BLaER1 (cell line): ENCODE measurements around the gene TJP1.
"Not testable (repeated sequence)": the region's sequence is repeated elsewhere in the genome, so short reads cannot be mapped to it uniquely, and the experiment has no call there.

Experiments
- H3K27ac ChIP-seq: shearing (Covaris generic); formaldehyde crosslinking; 2 replicates; pipeline ENCODE4 v1.8.1; 2022
- H3K27me3 ChIP-seq: shearing (Covaris generic); formaldehyde crosslinking; 2 replicates; pipeline ENCODE4 v1.8.1; 2022
- H3K36me3 ChIP-seq: shearing (Covaris generic); formaldehyde crosslinking; 2 replicates; pipeline ENCODE4 v1.8.1; 2022
- H3K4me1 ChIP-seq: shearing (Covaris generic); formaldehyde crosslinking; 2 replicates; pipeline ENCODE4 v1.8.1; 2022
- H3K4me2 ChIP-seq: shearing (Covaris generic); formaldehyde crosslinking; 2 replicates; pipeline ENCODE4 v1.8.1; 2022
- H3K4me3 ChIP-seq: shearing (Covaris generic); formaldehyde crosslinking; 2 replicates; pipeline ENCODE4 v1.8.1; 2022
- H3K9ac ChIP-seq: shearing (Covaris generic); formaldehyde crosslinking; 2 replicates; pipeline ENCODE4 v1.8.1; 2022
- H3K9me3 ChIP-seq: shearing (Covaris generic); formaldehyde crosslinking; 2 replicates; pipeline ENCODE4 v1.8.1; 2022
- H4K20me1 ChIP-seq: shearing (Covaris generic); formaldehyde crosslinking; 2 replicates; pipeline ENCODE4 v1.8.1; 2022
- Cebpa-rat ChIP-seq: shearing (Covaris generic); IDR thresholded peaks from 2 replicates; pipeline ENCODE4 v1.8.1; 2022

TJP1 gene

DNA sequence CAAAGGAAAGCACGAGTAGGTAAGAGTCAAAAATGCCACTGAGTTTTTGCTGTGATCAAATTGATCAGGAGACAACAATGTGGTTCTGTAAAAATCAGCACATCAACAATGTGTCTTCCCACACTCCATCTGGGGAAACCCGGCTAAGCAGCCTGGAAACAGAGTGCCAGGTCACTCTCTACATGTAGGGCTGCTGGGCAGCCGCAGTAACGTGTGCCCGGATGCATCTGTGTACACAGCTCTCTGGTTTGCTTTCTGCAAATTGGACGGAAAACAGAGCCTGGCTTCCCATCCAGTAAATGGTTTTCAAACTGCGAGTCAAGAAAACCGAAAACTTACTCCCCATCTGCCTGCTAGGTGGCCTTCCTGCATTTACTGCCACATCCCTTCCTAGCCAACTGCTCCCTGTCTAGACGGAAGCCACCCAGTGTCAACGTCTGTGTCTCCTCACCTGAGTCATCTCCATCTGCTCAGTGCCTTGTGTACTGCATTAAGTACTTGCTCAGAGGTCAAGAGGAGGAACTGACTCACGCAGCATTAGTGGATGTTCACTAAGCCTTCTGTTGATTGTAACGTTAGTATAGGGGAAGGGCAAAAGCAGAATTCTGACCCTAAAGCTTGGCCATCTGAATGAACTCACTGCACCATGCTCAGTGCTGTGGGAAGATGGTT is 124.1 kb downstream of the TJP1 start:
- Histone ChIP-seq H3K4me1 (peaks cover 2% of the 10 kb centered on the region), H3K9ac (no peak overlapping the region), H3K27ac (no peak overlapping the region), H3K4me2 (no peak overlapping the region), H4K20me1 (no peaks in the 10 kb centered on the region), H3K9me3 (peaks cover 12% of the 10 kb centered on the region), H3K4me3 (no peak overlapping the region), H3K27me3 (no peaks in the 10 kb centered on the region), H3K36me3 (no peaks in the 10 kb centered on the region)
- no peak for TF ChIP-seq Cebpa-rat

DNA sequence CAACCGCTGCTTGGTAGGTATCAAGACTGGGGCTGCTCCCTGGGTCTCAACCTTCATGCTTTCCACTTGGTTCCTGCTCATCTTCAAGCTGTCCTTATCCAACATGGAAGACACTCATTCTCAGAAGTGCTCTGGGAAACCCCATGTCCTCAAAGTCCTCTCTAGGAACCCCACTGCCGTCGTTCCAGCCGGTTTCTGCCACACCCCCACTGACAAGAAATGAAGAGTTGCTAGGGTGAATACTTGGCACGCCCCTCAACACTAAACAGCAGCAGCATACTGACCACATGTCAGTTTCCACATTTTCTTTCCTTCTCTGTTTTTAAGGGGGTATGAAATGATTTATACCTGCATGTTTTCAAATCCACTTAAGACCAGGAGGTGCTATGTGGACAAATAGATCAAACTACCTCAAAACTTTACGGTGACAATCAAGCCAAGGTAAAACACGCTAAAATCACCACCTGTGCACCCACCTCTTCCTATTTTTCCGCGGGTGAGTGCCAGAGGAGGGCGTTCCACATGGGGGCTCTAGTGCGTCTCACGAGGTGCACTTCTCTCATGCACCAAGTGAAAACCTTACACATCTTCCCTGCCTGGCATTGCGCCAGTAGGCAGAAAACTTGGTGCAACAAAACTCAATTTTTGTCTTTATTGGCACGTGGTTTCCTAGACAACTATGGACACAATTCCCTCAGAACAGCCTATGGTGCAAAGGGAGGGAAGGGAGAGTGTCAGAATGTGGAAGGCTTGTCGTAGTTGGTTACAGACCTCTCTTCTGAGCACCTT is 125.1 kb downstream of the TJP1 start:
- H3K4me3 ChIP-seq = no peak overlapping the region
- no peak overlapping the region for H3K27ac ChIP-seq
- no peaks in the 10 kb centered on the region for H4K20me1 ChIP-seq
- H3K4me1 ChIP-seq = peaks cover 12% of the 10 kb centered on the region
- TF ChIP-seq Cebpa-rat = no peak
- H3K4me2 ChIP-seq = no peak overlapping the region
- peaks cover 12% of the 10 kb centered on the region for H3K9me3 ChIP-seq
- no peak overlapping the region for H3K9ac ChIP-seq
- no peaks in the 10 kb centered on the region for H3K27me3 ChIP-seq
- H3K36me3 ChIP-seq = no peaks in the 10 kb centered on the region

GRCh38 chr15:29696506-29696905 is 125.8 kb downstream of the TJP1 start:
- not testable (repeated sequence) for H3K4me2 ChIP-seq, H3K9ac ChIP-seq, H3K36me3 ChIP-seq, H3K27me3 ChIP-seq, H3K27ac ChIP-seq, H4K20me1 ChIP-seq, H3K4me3 ChIP-seq
- Histone ChIP-seq H3K4me1 (peaks cover 14% of the 10 kb centered on the region), H3K9me3 (peaks cover 12% of the 10 kb centered on the region)

DNA sequence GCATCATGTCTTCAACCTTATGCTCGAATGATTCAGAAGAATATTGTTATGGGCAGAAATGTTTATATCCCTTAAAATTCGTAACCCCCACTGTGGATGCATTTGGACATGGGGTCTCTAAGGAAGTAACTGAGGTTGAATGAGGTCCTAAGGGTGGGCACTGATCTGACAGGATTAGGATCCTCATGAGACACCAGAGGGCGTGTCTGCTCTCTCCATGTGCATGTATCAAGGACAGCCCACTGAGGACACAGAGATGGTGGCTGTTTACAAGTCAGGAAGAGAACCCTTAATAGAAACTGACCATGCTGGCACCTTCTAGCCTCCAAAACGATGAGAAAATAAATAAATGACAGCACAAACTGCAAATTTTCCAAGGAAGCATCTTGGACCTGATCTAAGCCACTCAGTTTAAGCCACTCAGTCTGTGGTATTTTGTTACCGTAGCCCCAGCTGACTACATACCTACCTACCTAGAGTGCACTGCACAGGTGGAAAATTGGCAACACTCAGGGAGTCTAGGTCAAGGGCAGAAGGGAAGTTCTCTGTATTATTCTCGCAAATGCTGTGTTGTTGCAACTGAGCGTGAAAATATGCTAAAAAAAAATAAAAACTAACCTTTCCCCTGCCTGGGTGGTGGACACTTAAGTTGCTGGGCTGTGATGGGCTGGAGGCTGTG is 126.6 kb downstream of the TJP1 start:
- H3K4me3 ChIP-seq = no peak overlapping the region
- H3K4me1 ChIP-seq = peaks cover 14% of the 10 kb centered on the region
- H3K36me3 ChIP-seq = no peaks in the 10 kb centered on the region
- no peaks in the 10 kb centered on the region for H3K27me3 ChIP-seq
- TF ChIP-seq Cebpa-rat = no peak
- no peak overlapping the region for H3K9ac ChIP-seq
- peaks cover 12% of the 10 kb centered on the region for H3K9me3 ChIP-seq
- no peak overlapping the region for H3K4me2 ChIP-seq
- H3K27ac ChIP-seq = no peak overlapping the region
- no peaks in the 10 kb centered on the region for H4K20me1 ChIP-seq

- H3K4me1 ChIP-seq = peaks cover 24% of the 10 kb centered on the region
- TF ChIP-seq Cebpa-rat = no peak
- no peaks in the 10 kb centered on the region for H4K20me1 ChIP-seq
- no peaks in the 10 kb centered on the region for H3K27me3 ChIP-seq
- no peak overlapping the region for H3K9ac ChIP-seq
- H3K9me3 ChIP-seq = peaks cover 12% of the 10 kb centered on the region
- H3K4me2 ChIP-seq = peak overlapping the region; percentile 37
- no peak overlapping the region for H3K4me3 ChIP-seq
- H3K36me3 ChIP-seq = no peaks in the 10 kb centered on the region
- H3K27ac ChIP-seq = no peak overlapping the region
Measured at GRCh38 chr15:29693225-29693624, 129.0 kb downstream of the TJP1 start.

DNA sequence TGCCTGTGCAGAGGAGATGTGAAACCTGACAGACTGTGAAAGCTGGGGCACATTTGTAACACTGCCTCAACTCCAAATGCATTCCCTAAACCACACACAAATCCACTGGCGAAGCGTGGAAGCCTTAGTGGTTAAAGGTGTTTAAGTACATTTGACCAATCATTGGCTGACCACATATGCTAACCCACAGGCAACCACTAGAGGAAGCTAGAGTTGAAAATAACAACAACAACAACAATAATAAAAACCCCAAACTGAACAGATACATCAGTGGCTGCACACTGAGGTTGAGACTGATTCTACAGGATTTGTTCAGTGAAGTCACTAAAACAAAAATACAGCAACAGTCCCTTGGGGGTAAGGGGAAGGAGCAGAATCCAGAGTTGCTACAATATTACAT is 129.7 kb downstream of the TJP1 start:
- peak overlapping the region; percentile 37 for H3K4me2 ChIP-seq
- peaks cover 30% of the 10 kb centered on the region for H3K4me1 ChIP-seq
- no peak overlapping the region for H3K4me3 ChIP-seq
- no peaks in the 10 kb centered on the region for H3K36me3 ChIP-seq
- H3K27me3 ChIP-seq = no peaks in the 10 kb centered on the region
- no peak overlapping the region for H3K27ac ChIP-seq
- no peaks in the 10 kb centered on the region for H4K20me1 ChIP-seq
- no peak for TF ChIP-seq Cebpa-rat
- H3K9me3 ChIP-seq = peaks cover 12% of the 10 kb centered on the region
- H3K9ac ChIP-seq = no peak overlapping the region

DNA sequence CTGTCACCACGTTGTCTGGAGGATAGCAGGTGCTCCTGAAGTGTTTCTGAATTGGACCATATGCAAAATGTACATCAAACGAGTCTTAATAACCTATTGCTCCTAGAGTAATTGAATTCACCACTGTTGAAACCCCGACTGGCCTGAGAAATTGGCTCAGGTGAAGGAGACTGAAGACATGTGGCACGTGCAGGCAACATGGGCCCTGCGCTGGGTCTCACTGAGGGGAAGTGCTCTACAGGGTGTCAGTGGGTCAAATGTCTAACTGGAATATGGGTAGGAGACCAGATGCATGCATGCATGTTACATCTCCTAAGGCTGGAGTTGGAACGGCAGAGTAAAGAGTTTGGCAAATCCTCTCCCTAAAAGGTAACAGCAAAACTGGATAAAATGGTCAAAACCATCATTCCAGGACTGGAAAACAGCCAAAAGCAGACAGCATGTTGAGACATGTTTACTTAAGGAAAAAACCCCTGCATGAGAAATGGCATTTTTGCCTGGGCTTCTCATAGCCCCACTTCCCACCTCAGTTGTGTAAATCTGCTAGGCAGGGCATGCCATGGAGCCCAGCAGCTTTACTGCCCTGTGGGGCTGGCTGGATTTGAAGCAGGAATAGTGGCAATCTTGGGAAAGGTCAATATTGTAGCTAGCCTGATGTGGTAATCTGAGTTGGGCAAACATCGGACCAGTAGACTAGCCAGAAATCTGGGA is 131.3 kb downstream of the TJP1 start:
- Histone ChIP-seq H3K9ac (no peak overlapping the region), H3K4me1 (peaks cover 30% of the 10 kb centered on the region), H3K27me3 (no peaks in the 10 kb centered on the region), H3K27ac (no peak overlapping the region), H3K9me3 (peaks cover 12% of the 10 kb centered on the region), H3K4me2 (no peak overlapping the region), H4K20me1 (no peaks in the 10 kb centered on the region), H3K36me3 (no peaks in the 10 kb centered on the region), H3K4me3 (no peak overlapping the region)
- no peak for TF ChIP-seq Cebpa-rat

GRCh38 chr15:29689287-29689986 is 132.8 kb downstream of the TJP1 start:
- H3K4me1 ChIP-seq = peaks cover 30% of the 10 kb centered on the region
- H3K36me3 ChIP-seq = no peaks in the 10 kb centered on the region
- H3K27me3 ChIP-seq = no peaks in the 10 kb centered on the region
- no peak for TF ChIP-seq Cebpa-rat
- H3K4me3 ChIP-seq = no peak overlapping the region
- no peak overlapping the region for H3K9ac ChIP-seq
- no peaks in the 10 kb centered on the region for H3K9me3 ChIP-seq
- no peaks in the 10 kb centered on the region for H4K20me1 ChIP-seq
- no peak overlapping the region for H3K27ac ChIP-seq
- no peak overlapping the region for H3K4me2 ChIP-seq

DNA sequence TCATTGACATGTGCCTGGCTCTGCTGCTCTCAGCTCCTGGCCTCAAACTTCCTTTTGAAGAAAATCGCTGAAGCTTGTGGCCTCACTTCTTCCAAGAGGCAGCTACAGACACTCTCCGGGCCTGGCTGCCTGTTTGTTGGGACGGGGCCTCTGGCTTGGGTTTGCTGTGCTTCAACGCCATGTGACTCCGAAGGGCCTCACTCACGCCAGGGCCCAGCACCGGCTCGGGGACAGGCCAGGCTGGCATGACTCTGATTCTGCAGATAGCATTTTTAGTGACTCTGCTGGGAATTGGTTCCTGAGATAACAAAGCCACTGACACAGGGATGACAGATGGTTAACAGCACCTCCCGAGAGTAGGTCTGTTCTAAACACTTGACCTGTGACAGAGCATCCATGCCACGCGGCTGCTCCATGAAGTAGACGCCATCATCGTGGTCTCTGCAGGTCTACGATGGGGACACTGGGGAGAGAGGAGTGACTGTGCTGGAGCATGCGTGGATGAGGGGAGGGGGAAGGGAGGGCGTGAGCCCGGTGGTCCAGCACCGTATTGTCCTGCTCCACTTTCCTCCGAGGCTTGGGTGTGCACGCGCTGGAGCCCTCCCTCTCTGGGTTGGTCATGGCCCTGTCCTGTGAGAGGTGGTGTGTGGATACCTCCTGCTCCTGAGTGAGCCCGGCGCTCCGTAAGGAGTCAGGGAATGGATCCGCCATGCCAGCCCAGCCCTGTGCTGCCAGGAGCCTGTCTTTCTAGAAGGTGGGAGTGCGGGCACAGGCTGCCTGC is 133.6 kb downstream of the TJP1 start:
- no peak overlapping the region for H3K9ac ChIP-seq
- H3K27me3 ChIP-seq = no peaks in the 10 kb centered on the region
- H4K20me1 ChIP-seq = no peaks in the 10 kb centered on the region
- no peaks in the 10 kb centered on the region for H3K36me3 ChIP-seq
- H3K9me3 ChIP-seq = no peaks in the 10 kb centered on the region
- peaks cover 30% of the 10 kb centered on the region for H3K4me1 ChIP-seq
- no peak overlapping the region for H3K4me3 ChIP-seq
- no peak for TF ChIP-seq Cebpa-rat
- no peak overlapping the region for H3K27ac ChIP-seq
- peak overlapping the region; percentile 51 for H3K4me2 ChIP-seq
